Measurements from ENCODE around the gene TMEM38A. TPM values are rescaled to one million over a fixed set of nuclear protein-coding genes. Genes with fewer than 3 reads are reported as not detected.

TMEM38A gene
- total RNA-seq: 1 to 10 TPM; 5.6 to 6.0 (median 5.8) TPM
- long read RNA-seq, donor 1, transcript TMEM38A-201 (6 exons, 2,649 nt): major isoform, 10 of 14 reads
- long read RNA-seq, donor 1, partial matches to known transcripts: 0 of 14 reads
- long read RNA-seq, donor 1, other reads (novel, unspliced or antisense): 3 of 14 reads
- long read RNA-seq, donor 2, partial matches to known transcripts: 0 of 1 reads
- long read RNA-seq, donor 2, other reads (novel, unspliced or antisense): 0 of 1 reads

DNA sequence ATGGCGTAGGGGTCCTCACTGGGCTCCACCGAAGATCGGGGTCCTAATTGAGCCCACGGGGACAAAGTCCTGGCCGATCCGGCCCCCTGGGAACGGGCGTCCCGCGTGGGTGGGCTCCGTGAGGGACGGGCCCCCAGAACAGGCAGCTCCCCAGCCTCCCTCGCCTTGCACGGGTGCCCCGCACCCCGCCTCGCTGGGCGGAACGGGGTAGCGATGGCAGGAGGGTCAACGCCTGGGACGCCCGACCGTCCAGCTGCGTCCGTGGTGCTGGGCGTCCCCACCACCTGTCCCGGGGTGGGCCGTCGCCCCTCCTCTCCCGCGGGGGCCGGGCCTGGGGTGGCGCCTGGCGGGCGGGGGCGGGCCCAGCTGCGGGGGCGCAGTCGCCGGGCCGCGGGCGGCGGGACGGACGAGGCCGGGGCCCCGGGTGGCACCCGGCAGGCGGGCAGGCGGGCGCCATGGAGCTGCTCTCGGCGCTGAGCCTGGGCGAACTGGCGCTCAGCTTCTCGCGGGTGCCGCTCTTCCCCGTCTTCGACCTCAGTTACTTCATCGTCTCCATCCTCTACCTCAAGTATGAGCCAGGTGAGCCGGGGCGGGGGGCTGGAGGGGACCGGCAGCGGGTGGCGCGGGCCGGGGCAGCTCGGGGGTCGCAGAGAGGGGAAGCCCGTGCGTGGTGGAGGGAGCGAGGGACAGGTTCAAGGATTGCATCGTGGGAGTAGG lies at the start of gene TMEM38A:
Gene TMEM38A (plus strand): TSS at position 377 of the 717 bp plus-strand sequence. CDS start 79 bp downstream, at position 456.
- H3K4me3 ChIP-seq: peak within 1 kb of the TSS; percentile 42
- H3K4me1 ChIP-seq (ENCODE audit: low read depth): peaks cover 12% of the 10 kb centered on the region
- DNase-seq (peak; percentile 55 to 81 (median 80)), ATAC-seq (peak; percentile 35)
- intact Hi-C loops (cut with DNase I, micrococcal nuclease): no loop called here
- H3K36me3 ChIP-seq (ENCODE audit: low read depth): no peaks in the 10 kb centered on the region
- H3K9me3 ChIP-seq: no peaks in the 10 kb centered on the region
- no peak for TF ChIP-seq CTCF (IDR thresholded peaks at IDR 0.05)

DNA sequence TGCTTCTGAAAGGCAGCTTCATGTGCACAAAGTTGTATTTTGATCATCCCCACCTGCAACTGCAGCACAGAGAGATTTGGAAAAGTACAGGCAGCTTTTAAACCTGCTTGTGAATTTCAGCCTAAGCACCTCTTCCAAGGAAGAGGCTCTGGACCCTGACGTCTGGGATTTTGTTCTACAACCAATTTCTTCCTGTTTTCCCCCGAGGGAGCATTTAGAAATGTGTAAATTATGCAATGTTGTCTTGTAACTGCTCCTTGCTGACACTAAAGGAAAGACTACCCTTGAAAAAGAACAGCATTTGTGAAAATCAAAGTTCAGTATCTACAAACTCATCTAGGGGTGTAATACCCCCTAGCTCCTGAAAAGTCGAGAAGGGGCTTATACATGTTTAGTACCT lies 48.3 kb upstream of the TMEM38A start:
- no peaks in the 10 kb centered on the region for H3K9me3 ChIP-seq
- intact Hi-C loops (cut with DNase I, micrococcal nuclease): no loop called here
- DNase-seq: no peak
- no peaks in the 10 kb centered on the region for H3K36me3 ChIP-seq (ENCODE audit: low read depth)
- no peak for ATAC-seq
- H3K4me3 ChIP-seq: no peak overlapping the region
- H3K4me1 ChIP-seq (ENCODE audit: low read depth): peaks cover 22% of the 10 kb centered on the region
- TF ChIP-seq CTCF (IDR thresholded peaks at IDR 0.05): no peak

- ATAC-seq: no peak
- Histone ChIP-seq H3K4me3 (no peak overlapping the region), H3K4me1 (ENCODE audit: low read depth) (peaks cover 10% of the 10 kb centered on the region), H3K9me3 (no peaks in the 10 kb centered on the region), H3K36me3 (ENCODE audit: low read depth) (no peaks in the 10 kb centered on the region)
- TF ChIP-seq CTCF (IDR thresholded peaks at IDR 0.05): no peak
- no peak for DNase-seq
- intact Hi-C loops (cut with DNase I, micrococcal nuclease): no loop called here
Measured at GRCh38 chr19:16613841-16614240, 47.1 kb upstream of the TMEM38A start.

- intact Hi-C loops (cut with DNase I, micrococcal nuclease): no loop called here
- Histone ChIP-seq H3K36me3 (ENCODE audit: low read depth) (no peaks in the 10 kb centered on the region), H3K4me3 (no peak overlapping the region), H3K4me1 (ENCODE audit: low read depth) (peaks cover 15% of the 10 kb centered on the region), H3K9me3 (no peaks in the 10 kb centered on the region)
- TF ChIP-seq CTCF (IDR thresholded peaks at IDR 0.05): no peak
- ATAC-seq (no peak), DNase-seq (no peak)
Measured at GRCh38 chr19:16614941-16615340, 46.0 kb upstream of the TMEM38A start.

DNA sequence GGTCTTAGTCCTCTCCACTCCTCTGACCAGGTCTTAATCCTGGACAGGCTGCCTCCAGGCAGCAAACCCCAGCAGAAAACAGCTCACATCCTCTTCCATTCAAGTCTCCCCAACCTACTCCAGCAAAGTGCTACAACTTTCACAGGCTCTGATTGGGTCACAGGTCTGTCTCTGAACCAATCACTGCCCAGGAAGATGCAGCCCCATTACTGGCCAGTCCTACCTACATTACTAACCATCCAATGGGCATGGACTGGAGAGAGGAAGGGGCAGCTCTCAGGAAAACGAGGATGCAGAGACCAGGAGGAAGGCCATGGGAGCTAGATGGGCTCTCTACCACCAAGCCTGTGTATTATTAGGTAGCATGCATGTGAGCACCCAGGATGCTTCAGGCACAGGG lies 45.1 kb upstream of the TMEM38A start:
- H3K9me3 ChIP-seq: no peaks in the 10 kb centered on the region
- TF ChIP-seq CTCF (IDR thresholded peaks at IDR 0.05): no peak

More for the DNA sequence above, 45.1 kb upstream of the TMEM38A start:
- no peaks in the 10 kb centered on the region for H3K36me3 ChIP-seq (ENCODE audit: low read depth)
- no peak overlapping the region for H3K4me3 ChIP-seq
- DNase-seq: no peak
- peaks cover 9% of the 10 kb centered on the region for H3K4me1 ChIP-seq (ENCODE audit: low read depth)
- intact Hi-C loops (cut with DNase I, micrococcal nuclease): no loop called here
- no peak for ATAC-seq
